Activated naive CD4-positive, alpha-beta T cell (primary cell): ENCODE results near the gene SERBP1.
"Not testable (repeated sequence)": the region's sequence is repeated elsewhere in the genome, so short reads cannot be mapped to it uniquely, and the experiment has no call there.

Experiments
- DNase-seq, 4 experiments: peaks; one replicate each; lab custom pipeline; 2025; lab: John Stamatoyannopoulos, UW

The SERBP1 gene

DNA sequence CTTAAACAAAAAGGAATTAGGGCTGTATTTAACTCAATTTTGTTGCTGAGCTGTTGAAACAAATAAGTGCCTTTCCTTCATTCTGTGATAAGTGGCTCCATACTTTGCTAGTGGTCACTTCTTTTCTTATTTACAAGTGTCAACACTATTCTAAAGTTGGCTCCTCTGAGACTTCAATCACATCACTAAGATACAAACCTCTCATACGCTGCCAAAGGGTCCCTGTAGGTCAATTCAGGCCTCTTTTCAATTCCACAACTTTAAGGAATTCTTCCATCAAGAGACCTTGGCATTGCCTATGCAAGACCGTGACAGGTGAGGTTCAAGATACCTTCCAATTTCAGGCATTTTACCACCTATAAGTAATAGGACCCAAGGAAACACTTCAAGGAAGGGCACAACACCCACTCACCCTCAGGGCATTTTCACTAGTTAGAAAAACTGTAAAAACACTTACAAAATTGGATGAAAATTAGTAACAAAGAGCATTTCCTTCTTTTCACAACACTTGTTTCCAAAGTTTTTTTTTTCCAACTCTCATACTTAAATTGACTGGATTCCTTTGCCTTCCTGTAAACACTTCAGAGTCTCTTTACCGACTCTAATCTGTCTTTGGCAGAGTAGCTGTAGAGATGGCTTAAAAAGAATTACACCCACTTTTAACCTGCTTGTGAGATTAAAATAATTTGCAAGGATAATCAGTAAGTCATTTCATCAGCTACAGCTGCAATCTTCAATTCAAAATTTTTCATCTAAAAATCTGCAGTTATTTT is 24.5 kb downstream of the SERBP1 start:
- DNase-seq = no peak

GRCh38 chr1:67404212-67404620 is 26.0 kb downstream of the SERBP1 start:
- no peak for DNase-seq

- no peak for DNase-seq
Measured at GRCh38 chr1:67401443-67401842, 28.8 kb downstream of the SERBP1 start.

GRCh38 chr1:67400029-67400786 is 30.0 kb downstream of the SERBP1 start:
- not testable (repeated sequence) for DNase-seq

DNA sequence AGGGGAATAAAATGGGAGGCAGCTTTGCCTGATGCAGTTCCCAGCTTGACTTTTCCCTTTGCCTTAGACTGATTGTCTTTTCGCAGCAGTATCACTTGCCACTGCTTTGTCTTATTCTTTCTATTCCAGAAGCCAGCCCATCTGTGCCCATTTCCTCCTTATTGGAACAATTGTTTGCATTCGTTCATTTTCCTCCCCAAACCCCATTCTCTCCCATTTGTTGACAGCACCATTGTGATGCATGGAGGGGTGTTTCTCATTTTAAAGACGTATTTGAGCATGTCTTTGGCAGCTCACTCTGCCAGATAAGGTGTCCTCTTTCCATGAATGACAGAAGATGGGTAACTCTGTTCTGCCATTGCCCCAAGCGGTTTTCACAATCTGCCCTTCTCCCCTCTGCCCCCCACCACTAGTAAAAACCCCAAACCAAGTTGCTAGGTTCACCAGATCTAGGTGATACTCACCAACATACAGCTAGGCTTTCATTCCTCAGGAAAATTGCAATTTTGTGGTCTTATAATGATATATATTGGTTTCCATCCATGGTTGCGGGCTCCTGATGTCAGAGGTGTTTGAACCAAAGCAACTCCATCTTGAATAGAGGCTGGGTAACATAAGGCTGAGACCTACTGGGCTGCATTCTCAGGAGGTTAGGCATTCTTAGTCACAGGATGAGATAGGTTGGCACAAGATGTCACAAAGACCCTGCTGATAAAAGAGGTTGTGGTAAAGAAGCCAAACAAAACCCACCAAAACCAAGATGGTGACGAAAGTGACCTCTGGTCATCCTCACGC is 30.8 kb downstream of the SERBP1 start:
- no peak for DNase-seq

DNA sequence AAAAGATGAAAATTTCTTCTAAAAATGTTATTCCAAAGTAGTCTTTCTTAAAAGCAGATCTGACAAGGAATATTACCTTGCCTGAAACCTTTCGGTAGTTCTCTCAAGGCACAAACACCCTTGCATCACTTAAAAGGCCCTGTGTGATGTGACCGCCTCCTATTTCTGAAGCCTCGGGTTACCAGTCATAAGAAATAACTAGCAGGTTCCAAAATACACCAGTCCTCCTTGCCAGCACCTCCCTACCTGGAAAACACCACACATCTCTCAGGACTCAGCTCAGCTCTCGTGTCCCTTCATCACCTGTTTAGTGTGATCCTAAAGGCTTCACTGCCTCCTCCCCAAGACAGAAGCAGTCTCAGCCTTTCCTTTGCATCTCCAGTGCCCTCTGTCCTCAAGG is 35.7 kb downstream of the SERBP1 start:
- no peak for DNase-seq

DNA sequence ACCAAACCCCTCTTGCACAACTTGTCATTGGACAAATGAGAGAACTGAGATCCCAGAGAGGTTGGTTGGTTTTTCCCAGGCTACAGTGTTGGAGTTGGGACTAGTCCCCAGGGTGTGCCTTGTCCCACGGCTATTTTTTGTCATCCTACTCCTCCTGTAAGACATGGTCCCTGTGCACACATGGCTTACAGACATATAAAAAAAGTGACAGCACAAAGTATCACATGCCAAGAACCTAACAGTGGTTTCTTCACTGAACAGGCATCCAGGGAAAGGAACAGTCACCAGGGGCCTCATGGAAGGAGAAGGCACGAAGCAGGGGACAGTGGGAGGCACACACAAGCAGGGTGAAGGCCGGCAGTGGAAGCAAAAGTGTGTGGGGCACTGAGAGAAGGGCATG is 36.5 kb downstream of the SERBP1 start:
- DNase-seq = no peak

DNA sequence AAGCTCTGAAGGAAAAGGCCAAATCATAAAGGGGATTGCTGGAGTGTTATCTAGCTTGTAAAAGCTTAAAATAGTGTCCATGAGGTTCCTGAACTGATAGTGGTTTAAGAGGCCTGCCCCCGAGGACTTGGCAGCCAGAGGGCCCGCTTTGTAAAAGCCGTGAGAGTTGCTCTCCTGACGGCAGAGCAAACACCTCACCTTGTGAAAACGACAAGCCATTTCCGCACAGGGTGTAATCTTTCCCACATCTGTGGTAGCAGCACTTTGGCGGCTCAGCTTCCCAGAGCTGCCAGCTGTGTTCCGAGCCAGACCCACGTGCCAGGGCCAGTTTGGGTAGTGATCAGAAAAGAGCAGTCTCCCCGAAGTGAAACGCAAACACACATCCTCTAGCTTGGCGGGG is 37.0 kb downstream of the SERBP1 start:
- no peak for DNase-seq

DNA sequence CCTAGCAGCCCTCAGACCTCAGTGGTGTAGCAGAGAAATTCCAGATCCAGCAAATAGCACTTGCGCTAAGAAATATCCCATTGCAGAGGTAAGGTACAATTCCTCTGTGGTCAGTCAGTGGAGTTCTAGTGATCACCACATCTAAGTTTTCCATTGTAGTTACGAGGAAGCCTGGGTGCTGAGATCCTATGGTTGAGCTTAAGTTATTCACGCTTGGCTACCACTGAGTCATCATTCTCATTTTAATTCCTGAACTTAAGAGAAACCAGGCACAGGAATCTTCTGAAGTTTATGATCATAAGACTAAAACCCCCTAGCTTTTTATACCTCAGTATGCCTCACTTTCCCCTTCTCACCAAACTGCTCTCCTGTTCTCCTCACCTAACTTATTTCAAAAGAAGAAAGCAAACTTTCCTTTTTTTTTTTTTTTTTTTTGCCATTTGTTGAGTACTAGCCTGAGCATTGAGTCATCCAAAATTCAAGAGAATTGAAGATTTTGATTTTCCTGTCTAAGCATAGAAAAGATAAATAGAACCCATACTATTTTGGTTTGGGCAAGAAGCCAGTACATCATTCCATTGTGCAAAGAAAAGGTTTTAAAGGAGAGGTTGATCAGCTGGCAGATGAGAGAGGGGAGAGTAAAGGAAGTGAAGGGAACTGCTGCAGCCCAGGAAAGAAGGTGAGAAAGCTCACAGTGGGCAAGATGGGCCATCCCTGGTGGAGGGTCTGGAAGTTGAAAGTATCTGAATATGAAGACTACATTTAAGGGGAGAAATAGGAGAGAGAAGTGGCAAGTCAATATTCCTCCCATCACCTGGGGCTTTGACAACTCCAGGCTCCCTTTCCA is 39.9 kb downstream of the SERBP1 start:
- no peak for DNase-seq

DNA sequence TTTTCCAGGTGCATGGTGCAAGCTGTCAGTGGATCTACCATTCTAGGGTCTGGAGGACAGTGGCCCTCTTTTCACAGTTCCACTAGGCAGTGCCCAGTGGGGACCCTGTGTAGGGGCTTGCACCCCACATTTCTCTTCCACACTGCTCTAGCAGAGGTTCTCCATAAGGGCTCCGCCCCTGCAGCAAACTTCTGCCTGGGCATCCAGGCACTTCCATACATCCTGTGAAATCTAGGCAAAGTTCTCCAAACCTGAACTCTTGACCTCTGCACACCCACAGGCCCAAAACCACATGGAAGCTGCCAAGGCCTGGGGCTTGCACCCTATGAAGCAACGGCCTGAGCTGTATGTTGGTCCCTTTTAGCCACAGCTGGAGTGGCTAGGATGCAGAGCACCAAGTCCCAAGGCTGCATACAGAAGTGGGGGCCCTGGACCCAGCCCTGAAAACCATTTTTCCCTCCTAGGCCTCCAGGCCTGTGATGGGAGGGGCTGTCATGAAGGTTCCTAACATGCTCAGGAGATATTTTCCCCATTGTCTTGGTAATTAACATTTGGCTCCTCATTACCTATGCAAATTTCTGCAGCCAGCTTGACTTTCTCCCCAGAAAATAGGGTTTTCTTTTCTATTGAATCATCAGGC is 46.1 kb downstream of the SERBP1 start:
- DNase-seq = no peak

GRCh38 chr1:67382292-67382691 is 47.9 kb downstream of the SERBP1 start:
- no peak for DNase-seq

DNA sequence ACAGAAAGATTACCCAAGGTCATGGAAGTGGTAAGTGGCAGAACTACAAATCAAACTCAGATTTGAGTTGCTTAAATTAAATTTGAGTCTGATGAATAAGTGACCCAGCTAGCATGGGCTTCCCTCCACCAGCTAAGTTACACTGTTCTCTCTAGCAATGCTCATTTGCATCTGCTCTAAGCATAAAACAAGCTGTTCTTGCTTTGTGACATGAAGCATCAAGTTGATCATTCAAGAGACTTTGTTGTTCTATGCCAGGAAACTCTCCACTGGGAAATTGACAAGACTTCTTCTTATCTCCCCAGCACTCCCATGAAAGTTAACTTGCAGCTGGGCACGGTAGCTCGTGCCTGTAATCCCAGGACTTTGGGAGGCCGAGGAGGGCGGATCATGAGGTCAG is 49.0 kb downstream of the SERBP1 start:
- no peak for DNase-seq

GRCh38 chr1:67377253-67377652 is 52.9 kb downstream of the SERBP1 start:
- no peak for DNase-seq

DNA sequence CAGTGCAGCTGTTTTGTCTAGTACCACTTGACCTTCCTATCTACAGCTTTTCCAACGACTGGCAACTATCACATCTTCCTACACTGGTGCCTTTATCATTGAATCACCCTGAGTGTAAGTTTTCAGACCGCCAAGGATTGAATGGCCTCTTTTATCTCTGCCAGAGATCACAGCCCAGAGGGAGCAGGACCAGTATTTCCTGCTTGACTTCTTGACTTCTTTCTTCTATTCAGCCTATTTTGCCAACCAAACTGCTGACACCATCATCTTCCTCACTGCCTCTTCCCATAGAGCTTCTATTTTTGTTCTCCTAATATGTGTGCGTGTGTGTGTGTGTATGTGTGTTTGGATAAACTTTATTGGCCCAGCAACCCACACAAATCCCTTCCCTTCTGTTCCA is 53.8 kb downstream of the SERBP1 start:
- DNase-seq = no peak

DNA sequence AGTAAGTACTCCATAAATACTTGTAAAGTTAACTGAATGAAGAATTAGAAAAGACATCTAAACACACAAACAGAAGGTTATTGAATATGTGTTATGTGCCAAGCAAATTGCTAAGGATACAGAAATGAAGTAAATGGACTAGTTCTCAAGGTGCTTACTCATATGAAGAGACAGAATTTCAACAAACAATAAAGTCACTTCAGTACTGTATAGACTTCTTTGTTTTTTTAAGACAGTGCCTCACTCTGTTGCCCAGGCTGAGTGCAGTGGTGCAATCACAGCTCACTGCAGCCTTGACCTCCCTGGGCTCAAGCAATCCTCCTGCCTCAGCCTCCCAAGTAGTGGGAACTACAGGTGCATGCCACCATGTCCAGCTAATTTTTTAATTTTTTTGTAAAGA is 57.3 kb downstream of the SERBP1 start:
- no peak for DNase-seq

DNA sequence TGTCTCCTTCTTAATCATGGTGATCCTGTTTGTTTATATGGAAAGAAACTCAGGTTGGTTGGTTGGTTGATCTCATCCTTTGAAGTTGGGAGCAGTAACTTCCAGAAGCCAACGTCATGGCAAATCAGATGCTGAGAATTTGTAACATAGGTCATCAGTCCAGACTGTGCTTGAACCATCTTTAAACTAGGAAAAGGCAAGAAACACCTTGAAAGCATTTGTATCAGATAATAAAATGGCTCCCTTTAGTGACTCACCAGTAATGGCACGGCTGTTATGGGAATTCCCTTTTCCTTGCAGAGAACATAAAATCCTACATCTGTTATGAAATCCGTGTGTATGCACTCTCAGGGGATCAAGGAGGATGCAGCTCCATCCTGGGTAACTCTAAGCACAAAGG is 58.1 kb downstream of the SERBP1 start:
- DNase-seq = no peak

DNA sequence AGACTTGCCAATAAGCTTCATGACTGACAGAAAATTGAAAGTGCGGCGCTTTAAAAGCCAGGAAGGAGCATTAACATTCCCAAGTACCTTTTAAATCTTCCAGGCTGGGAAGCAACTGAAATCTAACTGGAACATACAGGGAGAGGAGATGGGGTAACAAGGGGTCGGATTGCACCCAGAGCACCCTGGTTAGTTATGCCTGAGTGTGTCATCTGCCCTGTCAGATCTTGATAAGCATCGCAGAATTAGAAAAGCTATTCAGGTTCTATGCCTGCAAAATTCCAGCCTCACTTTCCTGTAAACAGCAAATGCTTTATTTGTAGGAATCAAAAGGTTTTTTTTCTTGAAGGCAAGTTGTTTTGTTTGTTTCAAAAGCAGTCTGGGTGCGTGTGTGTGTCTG is 58.5 kb downstream of the SERBP1 start:
- no peak for DNase-seq

DNA sequence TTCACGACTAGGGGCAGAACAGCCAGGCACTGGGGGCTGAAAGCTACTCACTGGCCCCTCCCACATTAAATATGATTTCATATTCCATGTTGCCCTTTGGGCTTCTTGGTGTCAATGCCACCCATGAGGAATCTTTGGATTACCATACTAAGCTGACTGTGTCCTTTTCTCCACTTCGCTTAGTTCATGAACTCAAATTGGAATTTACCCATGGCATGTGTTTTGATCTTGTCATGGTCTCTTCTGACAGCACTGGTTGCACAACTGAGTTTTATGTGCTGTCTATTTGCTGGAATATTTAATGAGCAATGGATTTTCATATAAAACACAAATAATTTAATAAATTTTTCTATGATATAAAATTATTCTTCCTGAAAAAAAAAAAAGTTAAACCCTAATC is 59.2 kb downstream of the SERBP1 start:
- DNase-seq = no peak

- no peak for DNase-seq
Measured at GRCh38 chr1:67368046-67368514, 62.1 kb downstream of the SERBP1 start.

- no peak for DNase-seq
Measured at GRCh38 chr1:67367370-67368045, 62.7 kb downstream of the SERBP1 start.

DNA sequence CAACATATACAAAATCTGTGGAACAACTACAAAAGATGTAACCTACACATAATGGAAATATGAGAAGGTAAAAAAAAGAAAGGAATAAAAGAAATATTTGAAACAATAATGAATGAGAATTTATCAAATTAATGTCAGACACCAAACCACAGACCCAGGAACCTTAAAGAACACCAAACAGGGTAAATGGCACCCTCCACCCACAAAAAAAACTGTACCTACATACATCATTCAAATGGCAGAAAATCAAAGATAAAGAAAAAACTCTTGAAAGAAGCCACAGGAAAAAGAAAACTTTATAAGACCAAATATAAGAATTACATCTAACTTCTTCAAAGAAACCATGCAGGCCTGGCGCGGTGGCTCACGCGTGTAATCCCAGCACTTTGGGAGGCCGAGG is 68.6 kb downstream of the SERBP1 start:
- no peak for DNase-seq
